HEK293T (cell line): ENCODE results near the gene CDH13.

Experiments
- CTCF ChIA-PET: fragments of 350-600 bp; formaldehyde crosslinking; extraction: SDS; loops from one replicate; lab custom pipeline; 2021; ENCODE audit warnings: antibody characterized with exemption, inconsistent platforms; lab: Yijun Ruan, JAX
- POLR2A ChIA-PET: fragments of 350-600 bp; formaldehyde crosslinking; extraction: SDS; loops from one replicate; lab custom pipeline; 2020; ENCODE audit warnings: antibody characterized with exemption, inconsistent platforms; lab: Yijun Ruan, JAX
- DNase-seq: peaks from one replicate; pipeline ENCODE4 v3.0.0; 2012; ENCODE audit warnings: mixed read lengths; ENCODE audit errors: extremely low spot score
- ARNT ChIP-seq: fragments of 450-650 bp; IDR thresholded peaks from 2 replicates; pipeline ENCODE4 v1.6.1; 2017; ENCODE audit warnings: mild to moderate bottlenecking
- BHLHE40 ChIP-seq: fragments of 450-650 bp; IDR thresholded peaks from 2 replicates; pipeline ENCODE4 v1.6.1; 2016; ENCODE audit warnings: mild to moderate bottlenecking, moderate library complexity, borderline replicate concordance
- CTBP1 ChIP-seq: fragments of 450-650 bp; IDR thresholded peaks from 2 replicates; pipeline ENCODE4 v1.6.1; 2016; ENCODE audit warnings: borderline replicate concordance
- ELF4 ChIP-seq: fragments of 450-650 bp; IDR thresholded peaks from 2 replicates; pipeline ENCODE4 v1.6.1; 2017; ENCODE audit warnings: antibody characterized with exemption
- FOXA1 ChIP-seq: fragments of 450-650 bp; IDR thresholded peaks from 2 replicates; pipeline ENCODE4 v1.6.1; 2016; ENCODE audit warnings: mild to moderate bottlenecking
- FOXK2 ChIP-seq: fragments of 450-650 bp; IDR thresholded peaks from 2 replicates; pipeline ENCODE4 v1.6.1; 2016; ENCODE audit warnings: mild to moderate bottlenecking
- FOXM1 ChIP-seq: fragments of 450-650 bp; IDR thresholded peaks from 2 replicates; pipeline ENCODE4 v1.6.1; 2017; ENCODE audit warnings: mild to moderate bottlenecking, borderline replicate concordance
- HDGF ChIP-seq: fragments of 450-650 bp; IDR thresholded peaks from 2 replicates; pipeline ENCODE4 v1.6.1; 2017; ENCODE audit warnings: antibody characterized with exemption, borderline replicate concordance
- L3MBTL2 ChIP-seq: fragments of 450-650 bp; conservative IDR thresholded peaks from 2 replicates; pipeline ENCODE4 v1.6.1; 2016; ENCODE audit warnings: mild to moderate bottlenecking
- LEF1 ChIP-seq: fragments of 450-650 bp; IDR thresholded peaks from 2 replicates; pipeline ENCODE4 v1.6.1; 2017; ENCODE audit warnings: mild to moderate bottlenecking, borderline replicate concordance
- NFRKB ChIP-seq: fragments of 450-650 bp; IDR thresholded peaks from 2 replicates; pipeline ENCODE4 v1.6.1; 2016; ENCODE audit warnings: mild to moderate bottlenecking, moderate library complexity
- SP1 ChIP-seq: fragments of 450-650 bp; IDR thresholded peaks from 2 replicates; pipeline ENCODE4 v1.6.1; 2017
- SUZ12 ChIP-seq: fragments of 450-650 bp; IDR thresholded peaks from 2 replicates; pipeline ENCODE4 v1.6.1; 2016; ENCODE audit warnings: mild to moderate bottlenecking
- TARDBP ChIP-seq: fragments of 450-650 bp; IDR thresholded peaks from 2 replicates; pipeline ENCODE4 v1.6.1; 2016
- ZNF384 ChIP-seq: fragments of 450-650 bp; IDR thresholded peaks from 2 replicates; pipeline ENCODE4 v1.6.1; 2016
- TF ChIP-seq, protein P1 (sequence below): fragments of 450-650 bp; IDR thresholded peaks from 2 replicates; pipeline ENCODE4 v1.6.1; 2016

Gene CDH13

GRCh38 chr16:83622010-83622409 lies 995.2 kb downstream of the CDH13 start:
- ChIA-PET POLR2A (no interaction called here), CTCF (no interaction called here)
- no peak for DNase-seq
- TF ChIP-seq L3MBTL2 = no peak

- DNase-seq = no peak
- POLR2A ChIA-PET = no interaction called here
- TF ChIP-seq NFRKB (no peak), ARNT (no peak)
- CTCF ChIA-PET = no interaction called here
Measured at GRCh38 chr16:83623091-83623730, 996.4 kb downstream of the CDH13 start.

DNA sequence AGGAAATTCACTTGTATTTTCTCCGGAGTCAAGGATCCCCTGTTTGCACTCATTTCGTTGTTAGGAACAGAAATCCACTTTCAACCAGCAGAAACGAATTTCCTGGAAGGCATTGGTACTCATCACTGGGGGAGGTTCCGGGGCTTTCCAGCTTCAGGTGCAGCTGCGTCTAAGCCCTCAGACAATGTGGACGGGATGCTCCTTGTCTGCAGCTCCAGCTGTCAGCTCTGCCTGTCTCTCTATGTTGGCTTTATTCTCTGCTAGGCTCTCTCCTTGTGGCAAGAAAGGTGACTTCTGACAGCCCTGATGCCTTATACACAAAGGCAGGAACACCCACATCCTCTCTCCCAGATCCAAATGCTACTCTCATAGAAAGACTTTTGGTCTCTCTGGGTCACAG lies 997.1 kb downstream of the CDH13 start:
- no peak for TF ChIP-seq TARDBP
- no peak for TF ChIP-seq LEF1
- no peak for TF ChIP-seq FOXM1
- TF ChIP-seq NFRKB = no peak
- CTCF ChIA-PET = no interaction called here
- no peak for DNase-seq

GRCh38 chr16:83624429-83625120 lies 997.8 kb downstream of the CDH13 start:
- TF ChIP-seq FOXA1 (no peak), ZNF384 (no peak), L3MBTL2 (no peak)
- TF ChIP-seq, protein P1, sequence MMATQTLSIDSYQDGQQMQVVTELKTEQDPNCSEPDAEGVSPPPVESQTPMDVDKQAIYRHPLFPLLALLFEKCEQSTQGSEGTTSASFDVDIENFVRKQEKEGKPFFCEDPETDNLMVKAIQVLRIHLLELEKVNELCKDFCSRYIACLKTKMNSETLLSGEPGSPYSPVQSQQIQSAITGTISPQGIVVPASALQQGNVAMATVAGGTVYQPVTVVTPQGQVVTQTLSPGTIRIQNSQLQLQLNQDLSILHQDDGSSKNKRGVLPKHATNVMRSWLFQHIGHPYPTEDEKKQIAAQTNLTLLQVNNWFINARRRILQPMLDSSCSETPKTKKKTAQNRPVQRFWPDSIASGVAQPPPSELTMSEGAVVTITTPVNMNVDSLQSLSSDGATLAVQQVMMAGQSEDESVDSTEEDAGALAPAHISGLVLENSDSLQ = no peak
- no peak for DNase-seq
- POLR2A ChIA-PET = no interaction called here
- CTCF ChIA-PET = no interaction called here

More for the DNA sequence above, 997.1 kb downstream of the CDH13 start:
- POLR2A ChIA-PET = no interaction called here

GRCh38 chr16:83626204-83626603 lies 999.4 kb downstream of the CDH13 start:
- POLR2A ChIA-PET = no interaction called here
- TF ChIP-seq CTBP1 = no peak
- TF ChIP-seq LEF1 = no peak
- TF ChIP-seq SP1 = no peak
- no peak for TF ChIP-seq FOXK2
- no peak for TF ChIP-seq HDGF
- TF ChIP-seq SUZ12 = no peak
- TF ChIP-seq FOXA1 = no peak
- no peak for DNase-seq
- CTCF ChIA-PET = no interaction called here

- ChIA-PET POLR2A (no interaction called here), CTCF (no interaction called here)
- TF ChIP-seq TARDBP (no peak), ARNT (no peak), ZNF384 (no peak), NFRKB (no peak), SP1 (no peak), CTBP1 (no peak), ELF4 (no peak), LEF1 (no peak), FOXK2 (no peak), SUZ12 (no peak), BHLHE40 (no peak), FOXA1 (no peak), HDGF (no peak), FOXM1 (no peak), L3MBTL2 (no peak)
- TF ChIP-seq, protein P1 = no peak
- no peak for DNase-seq
Measured at GRCh38 chr16:83626676-83627075, 999.9 kb downstream of the CDH13 start.

GRCh38 chr16:83627996-83628395 lies 1001.2 kb downstream of the CDH13 start:
- ChIA-PET POLR2A (no interaction called here), CTCF (no interaction called here)
- TF ChIP-seq LEF1 (no peak), ZNF384 (no peak), SP1 (no peak)
- no peak for DNase-seq

GRCh38 chr16:83629426-83629825 lies 1002.7 kb downstream of the CDH13 start:
- CTCF ChIA-PET = no interaction called here
- TF ChIP-seq TARDBP (no peak), SP1 (no peak), ELF4 (no peak), L3MBTL2 (no peak), NFRKB (no peak), CTBP1 (no peak), FOXA1 (no peak), BHLHE40 (no peak), FOXM1 (no peak), ARNT (no peak)
- POLR2A ChIA-PET = no interaction called here
- DNase-seq = no peak
